K562 (cell line): ENCODE measurements around the gene TMEM208. TPM values are rescaled to one million over a fixed set of nuclear protein-coding genes. Genes with fewer than 3 reads are reported as not detected.

Source experiments
- ATAC-seq: fragments of 200-7000 bp; cut with Tn5 transposase; 3 replicates; pipeline ENCODE4 v1.9.1; 2020; ENCODE audit warnings: moderate library complexity
- BruUV-seq: library from RNA; stranded (reverse); fragments of 400-500 nt; replicated peaks from 2 replicates; lab custom pipeline; 2021; lab: Mats Ljungman, UMichigan
- CTCF ChIA-PET: fragments of 300-600 bp; formaldehyde crosslinking; extraction: SDS; loops from one replicate; lab custom pipeline; 2021; ENCODE audit warnings: low intra/inter-chr PET ratio; lab: Yijun Ruan, JAX
- POLR2A ChIA-PET: fragments of 300-600, 350-650 bp; sonication (Branson Sonifier 250); formaldehyde crosslinking; extraction: SDS; loops from one replicate; lab custom pipeline; 2021; ENCODE audit warnings: antibody characterized with exemption, inconsistent platforms; lab: Yijun Ruan, JAX
- DNase-seq, 4 experiments: peaks; one replicate each; pipeline versions ENCODE4 v3.0.0 to v3.0.0-alpha.2; 2011 to 2018; ENCODE audit warnings: low spot score in 3 of 4, mixed read lengths in 3 of 4; ENCODE audit errors: extremely low read depth in 1 of 4
- FAIRE-seq: peaks from 2 replicates; lab custom pipeline; 2011; peaks lifted over from hg19 to GRCh38; lab: Jason Lieb, UNC
- H2AFZ ChIP-seq: 2 replicates; pipeline ENCODE4 v1.6.0; 2011; ENCODE audit warnings: low read depth, low read length, control low read depth, inconsistent platforms
- H3K27ac ChIP-seq: fragments of 200-600 bp; 3 replicates; pipeline ENCODE4 v1.8.0; 2011; ENCODE audit warnings: low read depth, mild to moderate bottlenecking, control low read depth, inconsistent platforms, low read length, moderate library complexity, mixed read lengths; ENCODE audit errors: extremely low read depth
- H3K27me3 ChIP-seq, 2 experiments: fragments of 300-600 bp in 1 of 2; 2 replicates in 1 of 2; 3 replicates in 1 of 2; pipeline versions ENCODE4 v1.6.0 to v1.8.0; 2011; ENCODE audit warnings: inconsistent platforms in 2 of 2, low read length in 2 of 2, mild to moderate bottlenecking in 1 of 2, mixed read lengths in 1 of 2, moderate library complexity in 1 of 2; ENCODE audit not compliant: control insufficient read depth in 2 of 2, insufficient read depth in 2 of 2
- H3K36me3 ChIP-seq: fragments of 300-600 bp; 3 replicates; pipeline ENCODE4 v1.8.0; 2011; ENCODE audit warnings: mild to moderate bottlenecking, low read length, inconsistent platforms; ENCODE audit not compliant: control insufficient read depth, insufficient read depth
- H3K4me1 ChIP-seq, 2 experiments: fragments of 200-600 bp in 1 of 2; replicated peaks in 1 of 2; 2 replicates in 1 of 2; 3 replicates in 1 of 2; pipeline versions ENCODE4 v1.5.1 to v1.8.0; 2011; ENCODE audit warnings: inconsistent platforms in 2 of 2, low read length in 2 of 2, mild to moderate bottlenecking in 1 of 2, mixed read lengths in 1 of 2, moderate library complexity in 1 of 2; ENCODE audit not compliant: control insufficient read depth in 2 of 2, insufficient read depth in 2 of 2
- H3K4me2 ChIP-seq: 2 replicates; pipeline ENCODE4 v1.6.1; 2011; ENCODE audit warnings: low read length, control low read depth, inconsistent platforms, mixed read lengths; ENCODE audit not compliant: insufficient read depth
- H3K4me3 ChIP-seq: fragments of 200-600 bp; sonication (generic), shearing (Covaris generic); 2 replicates; pipeline ENCODE4 v1.5.1; 2016; ENCODE audit warnings: control low read depth, inconsistent platforms
- H3K79me2 ChIP-seq: fragments of 200-600 bp; 3 replicates; pipeline ENCODE4 v1.8.0; 2011; ENCODE audit warnings: low read length, inconsistent platforms; ENCODE audit not compliant: control insufficient read depth, insufficient read depth
- H3K9ac ChIP-seq, 2 experiments: 2 replicates each; pipeline versions ENCODE4 v1.6.0 to v1.6.1; 2011; ENCODE audit warnings: low read depth in 2 of 2, low read length in 2 of 2, control low read depth in 1 of 2, inconsistent platforms in 1 of 2, mild to moderate bottlenecking in 1 of 2, mixed read lengths in 1 of 2; ENCODE audit not compliant: insufficient read depth in 1 of 2
- H3K9me1 ChIP-seq: one replicate; pipeline ENCODE4 v1.6.0; 2011; ENCODE audit warnings: inconsistent platforms, mild to moderate bottlenecking, low read length, moderate library complexity; ENCODE audit not compliant: control insufficient read depth, insufficient read depth
- H3K9me3 ChIP-seq: replicated peaks from 2 replicates; pipeline ENCODE4 v1.5.1; 2011; ENCODE audit warnings: low read depth, low read length, inconsistent platforms; ENCODE audit not compliant: control insufficient read depth, insufficient read depth
- H4K20me1 ChIP-seq: replicated peaks from 2 replicates; pipeline ENCODE4 v1.6.1; 2011; ENCODE audit warnings: low read length, inconsistent platforms, mixed read lengths; ENCODE audit not compliant: control insufficient read depth, insufficient read depth
- FOXM1 ChIP-seq, 2 experiments: fragments of 450-650 bp in 1 of 2; sonication (generic) in 1 of 2; formaldehyde crosslinking in 1 of 2; IDR thresholded peaks; 2 replicates each; pipeline versions ENCODE4 v1.6.1 to v1.9.0; 2017 to 2022; ENCODE audit warnings: low read depth in 2 of 2, mild to moderate bottlenecking in 2 of 2, missing genetic modification reagents in 1 of 2, moderate library complexity in 1 of 2
- GABPA ChIP-seq: fragments of 200-800 bp; sonication (Bioruptor generic); conservative IDR thresholded peaks from 2 replicates; pipeline ENCODE4 v1.6.1; 2016; ENCODE audit warnings: low read depth, missing genetic modification characterization, missing compliant biosample characterization
- HSF4 ChIP-seq: fragments of 250-450 bp; sonication (Bioruptor Pico); IDR thresholded peaks from 2 replicates; pipeline ENCODE4 v2.1.2; 2022; ENCODE audit warnings: mild to moderate bottlenecking, moderate library complexity, borderline replicate concordance
- LARP7 ChIP-seq: fragments of 450-650 bp; IDR thresholded peaks from 2 replicates; pipeline ENCODE4 v1.6.1; 2016
- MYC ChIP-seq, 2 experiments: fragments of 250-450 bp in 1 of 2; sonication (Bioruptor Pico) in 1 of 2; IDR thresholded peaks; 2 replicates each; pipeline versions ENCODE4 v1.5.1 to v1.6.1; 2012 to 2021; ENCODE audit warnings: low read depth in 2 of 2, borderline replicate concordance in 1 of 2, improper control_type of control experiment in 1 of 2, low read length in 1 of 2, mild to moderate bottlenecking in 1 of 2, moderate library complexity in 1 of 2
- NCOA2 ChIP-seq, 2 experiments: fragments of 450-650 bp; IDR thresholded peaks; 2 replicates each; pipeline ENCODE4 v1.6.1; 2018; ENCODE audit warnings: mild to moderate bottlenecking in 2 of 2, moderate library complexity in 1 of 2; ENCODE audit not compliant: partially characterized antibody in 2 of 2
- NR2C2 ChIP-seq, 2 experiments: fragments of 200-800 bp in 1 of 2; sonication (Bioruptor generic) in 1 of 2; sonication (generic) in 1 of 2; formaldehyde crosslinking in 1 of 2; IDR thresholded peaks; 2 replicates each; pipeline versions ENCODE4 v1.6.1 to v1.8.0; 2016 to 2022; ENCODE audit warnings: mild to moderate bottlenecking in 1 of 2, missing compliant biosample characterization in 1 of 2, missing genetic modification characterization in 1 of 2, missing genetic modification reagents in 1 of 2
- PTTG1 ChIP-seq: fragments of 450-650 bp; IDR thresholded peaks from 2 replicates; pipeline ENCODE4 v1.6.1; 2016; ENCODE audit warnings: low read depth, mild to moderate bottlenecking, missing genetic modification characterization, missing compliant biosample characterization
- RB1 ChIP-seq: fragments of 450-650 bp; IDR thresholded peaks from 2 replicates; pipeline ENCODE4 v1.6.1; 2017; ENCODE audit warnings: low read depth, mild to moderate bottlenecking
- SMAD4 ChIP-seq: fragments of 250-450 bp; sonication (Bioruptor Pico); conservative IDR thresholded peaks from 2 replicates; pipeline ENCODE4 v1.8.0; 2021; ENCODE audit warnings: inconsistent platforms, mild to moderate bottlenecking, moderate library complexity
- STAT5A ChIP-seq: IDR thresholded peaks from 2 replicates; pipeline ENCODE4 v1.6.1; 2012; ENCODE audit warnings: low read length, inconsistent platforms, borderline replicate concordance
- U2AF1 ChIP-seq: fragments of 200-400 bp; formaldehyde crosslinking; optimal IDR thresholded peaks from 2 replicates; pipeline ENCODE3; 2017; ENCODE audit warnings: mild to moderate bottlenecking, low read depth, low read length, moderate library complexity
- ZNF347 ChIP-seq: fragments of 450-650 bp; formaldehyde crosslinking; IDR thresholded peaks from 2 replicates; pipeline ENCODE4 v1.4.0; 2020; ENCODE audit warnings: low read depth, mild to moderate bottlenecking, moderate library complexity
- WGBS: fragments of 100-300 bp; shearing (Covaris generic); methylation state at CpG from one replicate; pipeline ENCODE4 v1.1.6; 2016; ENCODE audit warnings: low coverage, mixed read lengths; ENCODE audit not compliant: insufficient coverage; ENCODE audit errors: missing lambda C conversion rate; 5-methylcytosine and 5-hydroxymethylcytosine counted together
- in situ Hi-C: fragments of 300-500 bp; cut with MboI; formaldehyde crosslinking; loops from 4 replicates; pipeline ENCODE4 v1.15.0; 2018; ENCODE audit warnings: inconsistent platforms, mixed read lengths
- intact Hi-C: fragments of 100-400 bp; cut with micrococcal nuclease; formaldehyde crosslinking; loops from 2 replicates; pipeline ENCODE4 v1.14.2; 2022
- polyA plus RNA-seq, 8 experiments: library from polyadenylated mRNA; depleted of rRNA in 4 of 8; stranded (reverse) in 5 of 8; unstranded in 3 of 8; fragments of >200 nt; fragmentation: Nextera tagmentation in 2 of 8; fragmentation: Illumina TruSeq in 1 of 8; extraction: Ambion mirVana in 2 of 8; extraction: Trizol in 1 of 8; gene quantifications; 2 replicates each; pipeline versions ENCODE4 v1.2.1 to v1.2.3, GENCODE V29; 2011 to 2014; ENCODE audit warnings: inconsistent platforms in 1 of 8, missing spikeins in 1 of 8
- total RNA-seq, 7 experiments: library from RNA; depleted of rRNA in 6 of 7; stranded (reverse); fragments of >200 nt in 6 of 7; fragmentation: Illumina TruSeq in 2 of 7; extraction: Trizol in 2 of 7; gene quantifications; 2 replicates each; pipeline versions ENCODE4 v1.2.1 to v1.2.3, GENCODE V29; 2011 to 2021; ENCODE audit warnings: low replicate concordance in 1 of 7
- TF ChIP-seq, protein P1 (sequence below): sonication (generic); formaldehyde crosslinking; IDR thresholded peaks from 2 replicates; pipeline ENCODE4 v1.8.0; 2023; ENCODE audit warnings: mild to moderate bottlenecking, missing genetic modification reagents
- TF ChIP-seq, protein P2 (sequence below): IDR thresholded peaks from 2 replicates; pipeline ENCODE4 v1.6.1; 2011; ENCODE audit warnings: borderline replicate concordance, low read depth, mild to moderate bottlenecking, moderate library complexity, low read length; ENCODE audit not compliant: insufficient read depth, poor library complexity, severe bottlenecking
- TF ChIP-seq, protein P3 (sequence below): fragments of 450-650 bp; IDR thresholded peaks from 2 replicates; pipeline ENCODE4 v1.6.1; 2018; ENCODE audit warnings: mild to moderate bottlenecking, low read depth; ENCODE audit not compliant: partially characterized antibody

Gene TMEM208
- total and polyA plus RNA-seq, 9 of the 15 experiments (the other 6 are each of a cell fraction or from before 2014, with no cell fraction given), result 31.8 to 239 (median 54.3) TPM

DNA sequence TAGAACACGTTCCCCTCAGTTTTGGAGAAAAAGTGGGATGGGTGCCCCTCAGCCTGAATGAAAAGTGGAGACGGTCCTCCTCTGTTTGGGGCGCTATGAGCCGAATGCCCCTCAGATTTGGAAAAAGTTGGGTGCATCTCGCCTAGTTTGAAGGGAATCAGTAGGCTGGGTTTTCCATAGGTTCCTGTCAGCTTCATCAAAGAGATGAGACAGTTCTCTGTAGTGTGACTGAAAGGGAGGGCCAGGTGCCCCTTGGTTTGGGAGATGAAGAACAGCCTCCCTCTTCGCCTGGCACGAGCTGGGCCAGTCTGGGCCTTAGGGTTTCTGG lies 21.1 kb downstream of the TMEM208 start:
- no peaks in the 10 kb centered on the region for H3K9me1 ChIP-seq
- ATAC-seq (no peak), FAIRE-seq (no peak), DNase-seq (no peak)
- H2AFZ ChIP-seq, result peak overlapping the region; percentile 86
- peaks cover 42% of the 10 kb centered on the region for H3K79me2 ChIP-seq
- no peaks in the 10 kb centered on the region for H3K9me3 ChIP-seq
- intact Hi-C loops (loop anchor here (5.0 to 10.0 kb wide), 2 partner anchors 273 to 296 kb away; no protein-coding TSS in a partner anchor), in situ Hi-C loops (no loop called here)
- peak overlapping the region; percentile 63 to 91 for H3K9ac ChIP-seq
- H3K4me3 ChIP-seq, result peak overlapping the region; percentile 43
- H3K36me3 ChIP-seq, result peaks cover 16% of the 10 kb centered on the region; the same call in 1 of the 3 replicates
- 21% methylated on average over 7 of the region's 7 CpGs for WGBS
- CTCF ChIA-PET, result no interaction called here
- H3K4me2 ChIP-seq, result peak overlapping the region; percentile 76
- peaks cover 42 to 64% of the 10 kb centered on the region in 2 experiments for H3K4me1 ChIP-seq
- no peaks in the 10 kb centered on the region for H3K27me3 ChIP-seq
- POLR2A ChIA-PET, result interaction anchor here (0.6 to 1.2 kb wide), 6 partner anchors 9 to 233 kb away, joined by 3 to 5 read pairs (median 4); partner anchors contain the start of gene ATP6V0D1
- TSS peak; percentile 43 for BruUV-seq
- peak overlapping the region; percentile 49 for H3K27ac ChIP-seq
- no peaks in the 10 kb centered on the region for H4K20me1 ChIP-seq
- TF ChIP-seq NCOA2 (IDR thresholded peaks at IDR 0.05; ENCODE audit: partially characterized antibody in 2 of 2), result no peak
- no peak for TF ChIP-seq LARP7
- no peak for TF ChIP-seq STAT5A
- no peak for TF ChIP-seq FOXM1 (IDR thresholded peaks at IDR 0.05; ENCODE audit: low read depth)
- no peak for TF ChIP-seq FOXM1 (CRISPR knock-in tag; IDR thresholded peaks at IDR 0.05; ENCODE audit: low read depth)
- TF ChIP-seq RB1, result no peak
- no peak for TF ChIP-seq SMAD4 (CRISPR knock-in tag)
- TF ChIP-seq MYC (IDR thresholded peaks at IDR 0.05; ENCODE audit: low read depth, low read length), result no peak
- TF ChIP-seq MYC (CRISPR knock-in tag; IDR thresholded peaks at IDR 0.05; ENCODE audit: borderline replicate concordance, low read depth), result 0 out of 2 replicates have a peak, but pooled peaks have one; percentile 20
- TF ChIP-seq, protein P1, sequence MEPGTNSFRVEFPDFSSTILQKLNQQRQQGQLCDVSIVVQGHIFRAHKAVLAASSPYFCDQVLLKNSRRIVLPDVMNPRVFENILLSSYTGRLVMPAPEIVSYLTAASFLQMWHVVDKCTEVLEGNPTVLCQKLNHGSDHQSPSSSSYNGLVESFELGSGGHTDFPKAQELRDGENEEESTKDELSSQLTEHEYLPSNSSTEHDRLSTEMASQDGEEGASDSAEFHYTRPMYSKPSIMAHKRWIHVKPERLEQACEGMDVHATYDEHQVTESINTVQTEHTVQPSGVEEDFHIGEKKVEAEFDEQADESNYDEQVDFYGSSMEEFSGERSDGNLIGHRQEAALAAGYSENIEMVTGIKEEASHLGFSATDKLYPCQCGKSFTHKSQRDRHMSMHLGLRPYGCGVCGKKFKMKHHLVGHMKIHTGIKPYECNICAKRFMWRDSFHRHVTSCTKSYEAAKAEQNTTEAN, result no peak
- no peak for TF ChIP-seq HSF4
- TF ChIP-seq, protein P2, sequence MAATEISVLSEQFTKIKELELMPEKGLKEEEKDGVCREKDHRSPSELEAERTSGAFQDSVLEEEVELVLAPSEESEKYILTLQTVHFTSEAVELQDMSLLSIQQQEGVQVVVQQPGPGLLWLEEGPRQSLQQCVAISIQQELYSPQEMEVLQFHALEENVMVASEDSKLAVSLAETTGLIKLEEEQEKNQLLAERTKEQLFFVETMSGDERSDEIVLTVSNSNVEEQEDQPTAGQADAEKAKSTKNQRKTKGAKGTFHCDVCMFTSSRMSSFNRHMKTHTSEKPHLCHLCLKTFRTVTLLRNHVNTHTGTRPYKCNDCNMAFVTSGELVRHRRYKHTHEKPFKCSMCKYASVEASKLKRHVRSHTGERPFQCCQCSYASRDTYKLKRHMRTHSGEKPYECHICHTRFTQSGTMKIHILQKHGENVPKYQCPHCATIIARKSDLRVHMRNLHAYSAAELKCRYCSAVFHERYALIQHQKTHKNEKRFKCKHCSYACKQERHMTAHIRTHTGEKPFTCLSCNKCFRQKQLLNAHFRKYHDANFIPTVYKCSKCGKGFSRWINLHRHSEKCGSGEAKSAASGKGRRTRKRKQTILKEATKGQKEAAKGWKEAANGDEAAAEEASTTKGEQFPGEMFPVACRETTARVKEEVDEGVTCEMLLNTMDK, result no peak
- no peak for TF ChIP-seq PTTG1 (tag)
- TF ChIP-seq ZNF347 (CRISPR knock-in tag), result no peak
- 0 out of 2 replicates have a peak, but pooled peaks have one; percentile 6 for TF ChIP-seq NR2C2 (CRISPR knock-in tag; IDR thresholded peaks at IDR 0.05)
- TF ChIP-seq NR2C2 (tag; IDR thresholded peaks at IDR 0.05), result no peak
- TF ChIP-seq, protein P3, sequence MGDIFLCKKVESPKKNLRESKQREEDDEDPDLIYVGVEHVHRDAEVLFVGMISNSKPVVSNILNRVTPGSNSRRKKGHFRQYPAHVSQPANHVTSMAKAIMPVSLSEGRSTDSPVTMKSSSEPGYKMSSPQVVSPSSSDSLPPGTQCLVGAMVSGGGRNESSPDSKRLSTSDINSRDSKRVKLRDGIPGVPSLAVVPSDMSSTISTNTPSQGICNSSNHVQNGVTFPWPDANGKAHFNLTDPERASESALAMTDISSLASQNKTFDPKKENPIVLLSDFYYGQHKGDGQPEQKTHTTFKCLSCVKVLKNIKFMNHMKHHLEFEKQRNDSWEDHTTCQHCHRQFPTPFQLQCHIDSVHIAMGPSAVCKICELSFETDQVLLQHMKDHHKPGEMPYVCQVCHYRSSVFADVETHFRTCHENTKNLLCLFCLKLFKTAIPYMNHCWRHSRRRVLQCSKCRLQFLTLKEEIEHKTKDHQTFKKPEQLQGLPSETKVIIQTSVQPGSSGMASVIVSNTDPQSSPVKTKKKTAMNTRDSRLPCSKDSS, result peak; percentile 12
- no peak for TF ChIP-seq GABPA
- TF ChIP-seq U2AF1, result no peak
